DND-41 (cell line): ENCODE measurements around the gene CTIF.

Experiments
- ATAC-seq: fragments of 200-7000 bp; cut with Tn5 transposase; 3 replicates; pipeline ENCODE4 v1.9.1; 2021; ENCODE audit warnings: low read depth; ENCODE audit not compliant: insufficient read depth
- DNase-seq: peaks from one replicate; pipeline ENCODE4 v3.0.0-alpha.2; 2020
- H2AFZ ChIP-seq: 2 replicates; pipeline ENCODE4 v1.6.0; 2012; ENCODE audit warnings: low read depth, low read length
- H3K27ac ChIP-seq: 2 replicates; pipeline ENCODE4 v1.5.1; 2012; ENCODE audit warnings: low read length, inconsistent platforms
- H3K27me3 ChIP-seq: fragments of 200-600 bp; sonication (generic); 2 replicates; pipeline ENCODE4 v1.6.0; 2012; ENCODE audit warnings: low read length, mild to moderate bottlenecking, inconsistent platforms; ENCODE audit not compliant: insufficient read depth, poor library complexity
- H3K36me3 ChIP-seq: 2 replicates; pipeline ENCODE4 v1.5.1; 2012; ENCODE audit warnings: low read length, inconsistent platforms; ENCODE audit not compliant: insufficient read depth
- H3K4me1 ChIP-seq: 2 replicates; pipeline ENCODE4 v1.5.1; 2012; ENCODE audit warnings: mild to moderate bottlenecking, low read length; ENCODE audit not compliant: insufficient read depth
- H3K4me2 ChIP-seq: 2 replicates; pipeline ENCODE4 v1.6.0; 2012; ENCODE audit warnings: mild to moderate bottlenecking, moderate library complexity, low read length, inconsistent platforms; ENCODE audit not compliant: insufficient read depth
- H3K4me3 ChIP-seq, 2 experiments: fragments of 200-600 bp in 1 of 2; shearing (Covaris generic) in 1 of 2; 2 replicates each; pipeline ENCODE4 v1.5.1; 2012 to 2016; ENCODE audit warnings: inconsistent platforms in 2 of 2, low read length in 2 of 2, mild to moderate bottlenecking in 2 of 2, low read depth in 1 of 2, moderate library complexity in 1 of 2
- H3K79me2 ChIP-seq: 2 replicates; pipeline ENCODE4 v1.6.0; 2012; ENCODE audit warnings: low read length, inconsistent platforms; ENCODE audit not compliant: insufficient read depth
- H3K9ac ChIP-seq: 2 replicates; pipeline ENCODE4 v1.6.0; 2012; ENCODE audit warnings: low read depth, mild to moderate bottlenecking, inconsistent platforms, low read length, moderate library complexity
- H3K9me3 ChIP-seq: 2 replicates; pipeline ENCODE4 v1.5.1; 2012; ENCODE audit warnings: low read length, moderate library complexity, mild to moderate bottlenecking, inconsistent platforms; ENCODE audit not compliant: insufficient read depth, severe bottlenecking
- H4K20me1 ChIP-seq: 2 replicates; pipeline ENCODE4 v1.6.0; 2012; ENCODE audit warnings: low read length; ENCODE audit not compliant: insufficient read depth
- CTCF ChIP-seq: IDR thresholded peaks from 2 replicates; pipeline ENCODE4 v1.5.1; 2012; ENCODE audit warnings: borderline replicate concordance, low read length, moderate library complexity, mild to moderate bottlenecking; ENCODE audit not compliant: poor library complexity, severe bottlenecking; ENCODE audit errors: extremely low read depth
- EZH2 ChIP-seq: IDR thresholded peaks from 3 replicates; pipeline ENCODE4 v1.6.1; 2012; ENCODE audit warnings: borderline replicate concordance, low read depth, mild to moderate bottlenecking, moderate library complexity, low read length, inconsistent platforms; ENCODE audit not compliant: severe bottlenecking

CTIF gene

GRCh38 chr18:48784656-48785055, 245.8 kb downstream of the CTIF start:
- TF ChIP-seq CTCF (no peak), EZH2 (no peak)
- Histone ChIP-seq H3K27ac (no peak overlapping the region), H2AFZ (no peak overlapping the region), H3K9me3 (no peaks in the 10 kb centered on the region), H3K9ac (no peak overlapping the region), H3K36me3 (no peaks in the 10 kb centered on the region), H3K4me2 (no peak overlapping the region), H3K4me1 (no peaks in the 10 kb centered on the region), H3K79me2 (no peaks in the 10 kb centered on the region), H3K4me3 (no peak overlapping the region), H3K27me3 (no peaks in the 10 kb centered on the region), H4K20me1 (no peaks in the 10 kb centered on the region)
- ATAC-seq (no peak), DNase-seq (no peak)

- H3K9ac ChIP-seq: no peak overlapping the region
- H3K9me3 ChIP-seq: no peaks in the 10 kb centered on the region
- no peaks in the 10 kb centered on the region for H3K36me3 ChIP-seq
- ATAC-seq (no peak), DNase-seq (no peak)
- no peak overlapping the region for H3K4me2 ChIP-seq
- TF ChIP-seq CTCF: no peak
- TF ChIP-seq EZH2: no peak
- H3K4me3 ChIP-seq: no peak overlapping the region
- no peaks in the 10 kb centered on the region for H4K20me1 ChIP-seq
- no peak overlapping the region for H3K27ac ChIP-seq
- no peaks in the 10 kb centered on the region for H3K4me1 ChIP-seq
- no peak overlapping the region for H2AFZ ChIP-seq
- no peaks in the 10 kb centered on the region for H3K79me2 ChIP-seq
- H3K27me3 ChIP-seq: no peaks in the 10 kb centered on the region
Measured at GRCh38 chr18:48785091-48785614, 246.3 kb downstream of the CTIF start.

- Histone ChIP-seq H3K9me3 (no peaks in the 10 kb centered on the region), H3K4me2 (no peak overlapping the region), H3K27ac (no peak overlapping the region), H3K4me3 (no peak overlapping the region), H3K9ac (no peak overlapping the region), H3K36me3 (no peaks in the 10 kb centered on the region), H3K79me2 (no peaks in the 10 kb centered on the region), H2AFZ (no peak overlapping the region), H3K27me3 (no peaks in the 10 kb centered on the region), H4K20me1 (no peaks in the 10 kb centered on the region), H3K4me1 (no peaks in the 10 kb centered on the region)
- DNase-seq (no peak), ATAC-seq (no peak)
- TF ChIP-seq CTCF (no peak), EZH2 (no peak)
Measured at GRCh38 chr18:48785736-48786454, 247.1 kb downstream of the CTIF start.
